Measurements from ENCODE around the gene TEX264. TPM values are rescaled to one million over a fixed set of nuclear protein-coding genes. Genes with fewer than 3 reads are reported as not detected.
"Not testable (repeated sequence)": the region's sequence is repeated elsewhere in the genome, so short reads cannot be mapped to it uniquely, and the experiment has no call there.

TEX264 gene
- total RNA-seq (10 to 100 TPM; 37.6 to 40.2 (median 38.3) TPM), polyA plus RNA-seq (67.8 TPM)
- long read RNA-seq, donor 1, transcript TEX264-215 (6 exons, 1,488 nt): minor isoform, 7 of 116 reads
- long read RNA-seq, donor 1, transcript TEX264-213 (4 exons, 800 nt): minor isoform, 13 of 116 reads
- long read RNA-seq, donor 1, transcript TEX264-201 (5 exons, 1,340 nt): major isoform, 79 of 116 reads
- long read RNA-seq, donor 1, partial matches to known transcripts: 6 of 116 reads
- long read RNA-seq, donor 1, other reads (novel, unspliced or antisense): 7 of 116 reads
- long read RNA-seq, donor 2, transcript TEX264-213 (4 exons, 800 nt): minor isoform, 6 of 57 reads
- long read RNA-seq, donor 2, transcript TEX264-201 (5 exons, 1,340 nt): major isoform, 39 of 57 reads
- long read RNA-seq, donor 2, partial matches to known transcripts: 7 of 57 reads
- long read RNA-seq, donor 2, other reads (novel, unspliced or antisense): 3 of 57 reads
- long read RNA-seq, donor 3, transcript TEX264-213 (4 exons, 800 nt): minor isoform, 15 of 261 reads
- long read RNA-seq, donor 3, transcript TEX264-201 (5 exons, 1,340 nt): major isoform, 184 of 261 reads
- long read RNA-seq, donor 3, transcript TEX264-215 (6 exons, 1,488 nt): minor isoform, 10 of 261 reads
- long read RNA-seq, donor 3, partial matches to known transcripts: 12 of 261 reads
- long read RNA-seq, donor 3, other reads (novel, unspliced or antisense): 34 of 261 reads
- long read RNA-seq, donor 4, transcript TEX264-215 (6 exons, 1,488 nt): minor isoform, 5 of 64 reads
- long read RNA-seq, donor 4, transcript TEX264-213 (4 exons, 800 nt): minor isoform, 6 of 64 reads
- long read RNA-seq, donor 4, transcript TEX264-201 (5 exons, 1,340 nt): major isoform, 35 of 64 reads
- long read RNA-seq, donor 4, partial matches to known transcripts: 6 of 64 reads
- long read RNA-seq, donor 4, other reads (novel, unspliced or antisense): 8 of 64 reads

GRCh38 chr3:51670823-51671733 is at the start of gene TEX264:
TSS of gene TEX264 (plus strand) at chr3:51671252. CDS start at chr3:51674305, 3,053 bp downstream.
- Histone ChIP-seq H3K27ac (ENCODE audit: low read length) (peak within 1 kb of the TSS; percentile 88), H3K4me3 (ENCODE audit: low read length) (peak within 1 kb of the TSS; percentile 70), H3K4me1 (ENCODE audit: control insufficient read depth, insufficient read depth, low read length) (peaks cover 7% of the 10 kb centered on the region), H3K9me3 (ENCODE audit: control insufficient read depth, low read length) (no peaks in the 10 kb centered on the region), H3K27me3 (ENCODE audit: control insufficient read depth, insufficient read depth) (no peaks in the 10 kb centered on the region)
- DNase-seq (peak; percentile 95 to 98 (median 97)), ATAC-seq (peak; percentile 94 to 96)
- under 1% methylated on average over 81 of the region's 81 CpGs for WGBS
- intact Hi-C loops (cut with DNase I): loop anchor here in 2 of 4 donors (5.0 to 10.0 kb wide), 2 partner anchors 169 to 276 kb away; partner anchors contain the start of genes DCAF1 (in 2 of the 2) and RBM15B (in 1 of the 2)

GRCh38 chr3:51622413-51622812 is 48.6 kb upstream of the TEX264 start:
- ATAC-seq (no peak), DNase-seq (no peak)
- H3K4me3 ChIP-seq (ENCODE audit: low read length): no peak overlapping the region
- no peak overlapping the region for H3K27ac ChIP-seq (ENCODE audit: low read length)
- H3K4me1 ChIP-seq (ENCODE audit: control insufficient read depth, insufficient read depth, low read length): peaks cover 4% of the 10 kb centered on the region
- H3K9me3 ChIP-seq (ENCODE audit: control insufficient read depth, low read length): no peaks in the 10 kb centered on the region
- no peaks in the 10 kb centered on the region for H3K27me3 ChIP-seq (ENCODE audit: control insufficient read depth, insufficient read depth)
- 82% methylated on average over 3 of the region's 3 CpGs for WGBS
- intact Hi-C loops (cut with DNase I): no loop called here

GRCh38 chr3:51622868-51623267 is 48.2 kb upstream of the TEX264 start:
- intact Hi-C loops (cut with DNase I): no loop called here
- no peaks in the 10 kb centered on the region for H3K9me3 ChIP-seq (ENCODE audit: control insufficient read depth, low read length)
- WGBS: 83% methylated on average over 4 of the region's 4 CpGs
- H3K27me3 ChIP-seq (ENCODE audit: control insufficient read depth, insufficient read depth): no peaks in the 10 kb centered on the region
- no peak overlapping the region for H3K4me3 ChIP-seq (ENCODE audit: low read length)
- peaks cover 4% of the 10 kb centered on the region for H3K4me1 ChIP-seq (ENCODE audit: control insufficient read depth, insufficient read depth, low read length)
- H3K27ac ChIP-seq (ENCODE audit: low read length): no peak overlapping the region
- DNase-seq (peak in 1 of 3 donors; percentile 64), ATAC-seq (no peak)

GRCh38 chr3:51630513-51630912 is 40.5 kb upstream of the TEX264 start:
- H3K4me3 ChIP-seq (ENCODE audit: low read length): no peak overlapping the region
- ATAC-seq (no peak), DNase-seq (no peak)
- H3K4me1 ChIP-seq (ENCODE audit: control insufficient read depth, insufficient read depth, low read length): no peaks in the 10 kb centered on the region
- 96% methylated on average over 4 of the region's 4 CpGs for WGBS
- no peaks in the 10 kb centered on the region for H3K27me3 ChIP-seq (ENCODE audit: control insufficient read depth, insufficient read depth)
- intact Hi-C loops (cut with DNase I): no loop called here
- H3K27ac ChIP-seq (ENCODE audit: low read length): no peak overlapping the region
- H3K9me3 ChIP-seq (ENCODE audit: control insufficient read depth, low read length): no peaks in the 10 kb centered on the region

GRCh38 chr3:51637144-51637940 is 33.7 kb upstream of the TEX264 start:
- Histone ChIP-seq H3K9me3 (ENCODE audit: control insufficient read depth, low read length) (no peaks in the 10 kb centered on the region), H3K27me3 (ENCODE audit: control insufficient read depth, insufficient read depth) (no peaks in the 10 kb centered on the region), H3K4me3 (ENCODE audit: low read length) (no peak overlapping the region), H3K27ac (ENCODE audit: low read length) (no peak overlapping the region), H3K4me1 (ENCODE audit: control insufficient read depth, insufficient read depth, low read length) (no peaks in the 10 kb centered on the region)
- 96% methylated on average over 14 of the region's 14 CpGs for WGBS
- intact Hi-C loops (cut with DNase I): no loop called here
- ATAC-seq: no peak
- DNase-seq: no peak

GRCh38 chr3:51637941-51638471 is 33.0 kb upstream of the TEX264 start:
- no peaks in the 10 kb centered on the region for H3K4me1 ChIP-seq (ENCODE audit: control insufficient read depth, insufficient read depth, low read length)
- no peak overlapping the region for H3K4me3 ChIP-seq (ENCODE audit: low read length)
- DNase-seq (no peak), ATAC-seq (peak in 1 of 2 donors; percentile 54)
- no peak overlapping the region for H3K27ac ChIP-seq (ENCODE audit: low read length)
- H3K9me3 ChIP-seq (ENCODE audit: control insufficient read depth, low read length): no peaks in the 10 kb centered on the region
- intact Hi-C loops (cut with DNase I): no loop called here
- H3K27me3 ChIP-seq (ENCODE audit: control insufficient read depth, insufficient read depth): no peaks in the 10 kb centered on the region
- WGBS: 77% methylated on average over 6 of the region's 6 CpGs

- H3K27ac ChIP-seq (ENCODE audit: low read length): no peak overlapping the region
- 9% methylated on average over 2 of the region's 2 CpGs for WGBS
- intact Hi-C loops (cut with DNase I): no loop called here
- H3K4me1 ChIP-seq (ENCODE audit: control insufficient read depth, insufficient read depth, low read length): no peaks in the 10 kb centered on the region
- no peak for ATAC-seq
- H3K4me3 ChIP-seq (ENCODE audit: low read length): no peak overlapping the region
- H3K9me3 ChIP-seq (ENCODE audit: control insufficient read depth, low read length): no peaks in the 10 kb centered on the region
- H3K27me3 ChIP-seq (ENCODE audit: control insufficient read depth, insufficient read depth): no peaks in the 10 kb centered on the region
- no peak for DNase-seq
These were observed 28.6 kb upstream of the TEX264 start for GRCh38 chr3:51642462-51642861.

- Histone ChIP-seq H3K9me3 (ENCODE audit: control insufficient read depth, low read length) (no peaks in the 10 kb centered on the region), H3K4me1 (ENCODE audit: control insufficient read depth, insufficient read depth, low read length) (no peaks in the 10 kb centered on the region), H3K27ac (ENCODE audit: low read length) (no peak overlapping the region), H3K27me3 (ENCODE audit: control insufficient read depth, insufficient read depth) (no peaks in the 10 kb centered on the region), H3K4me3 (ENCODE audit: low read length) (no peak overlapping the region)
- 91% methylated on average over 9 of the region's 9 CpGs for WGBS
- DNase-seq (no peak), ATAC-seq (no peak)
- intact Hi-C loops (cut with DNase I): no loop called here
These were observed 25.0 kb upstream of the TEX264 start for GRCh38 chr3:51646091-51646490.

GRCh38 chr3:51652103-51652502 is 18.9 kb upstream of the TEX264 start:
- H3K4me1 ChIP-seq (ENCODE audit: control insufficient read depth, insufficient read depth, low read length); intact Hi-C loops (cut with DNase I); ATAC-seq; H3K9me3 ChIP-seq (ENCODE audit: control insufficient read depth, low read length); DNase-seq; H3K27me3 ChIP-seq (ENCODE audit: control insufficient read depth, insufficient read depth); H3K4me3 ChIP-seq (ENCODE audit: low read length); H3K27ac ChIP-seq (ENCODE audit: low read length): not testable (repeated sequence)
- WGBS: 95% methylated on average over 2 of the region's 2 CpGs

Measured in right cardiac atrium (tissue), 5 donors.